Stimulated activated naive CD4-positive, alpha-beta T cell treated with Interleukin-2 at 50 U/mL for 16 hours (primary cell): ENCODE measurements around the gene DNM3.
"Not testable (repeated sequence)": the region's sequence is repeated elsewhere in the genome, so short reads cannot be mapped to it uniquely, and the experiment has no call there.

ENCODE experiments used
- DNase-seq: peaks from one replicate; lab custom pipeline; 2025; lab: John Stamatoyannopoulos, UW

Gene DNM3

DNA sequence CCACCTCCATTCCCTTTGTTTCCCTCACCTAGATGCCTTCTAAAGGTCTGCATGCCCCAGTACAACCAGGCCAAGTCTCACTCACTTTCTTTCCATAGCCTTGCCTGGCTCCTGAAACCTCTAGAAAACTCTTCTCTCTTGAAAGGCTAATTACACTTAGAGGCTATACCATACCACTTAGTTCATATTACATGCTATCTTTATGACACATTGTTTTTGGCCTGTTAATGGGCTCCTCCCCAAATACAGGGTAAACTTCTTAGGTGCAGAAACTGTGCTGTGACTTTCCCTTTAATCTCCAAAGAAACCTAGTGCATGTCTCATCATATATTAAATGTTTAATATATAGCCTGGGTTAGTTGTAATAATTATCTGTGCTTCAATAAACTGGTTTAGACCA lies 522.6 kb downstream of the DNM3 start:
- no peak for DNase-seq

DNA sequence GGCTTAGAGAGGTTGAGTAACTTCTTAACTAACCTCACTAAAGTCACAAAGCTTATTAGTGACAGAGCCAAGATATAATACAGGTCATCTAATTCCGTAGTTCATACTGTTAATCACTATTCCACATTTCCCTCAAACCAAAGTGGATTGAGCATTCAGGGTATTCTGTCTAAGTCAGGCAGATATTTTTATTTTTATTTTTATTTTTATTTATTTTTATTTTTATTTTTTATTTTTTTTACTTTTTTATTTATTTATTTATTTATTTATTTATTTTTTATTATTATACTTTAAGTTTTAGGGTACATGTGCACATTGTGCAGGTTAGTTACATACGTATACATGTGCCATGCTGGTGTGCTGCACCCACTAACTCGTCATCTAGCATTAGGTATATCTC lies 530.3 kb downstream of the DNM3 start:
- not testable (repeated sequence) for DNase-seq

DNA sequence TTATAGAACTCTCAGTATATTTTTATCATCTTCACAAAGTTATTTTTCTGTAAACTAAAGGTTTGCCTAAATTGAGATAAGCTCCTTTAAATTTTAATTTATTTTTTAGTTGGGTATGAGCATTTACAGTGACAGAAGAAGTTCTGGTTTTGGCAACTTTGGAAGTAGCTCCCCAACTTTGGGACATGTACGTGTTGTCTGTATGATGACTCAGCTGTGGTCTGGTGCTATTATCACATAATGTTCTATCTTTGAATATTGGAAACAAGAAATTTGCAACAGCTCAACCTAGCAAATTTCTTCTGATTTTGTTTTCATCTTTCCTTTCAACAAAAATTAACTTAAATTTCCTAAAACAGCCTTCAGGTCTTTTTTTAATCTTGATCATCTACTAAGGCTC lies 532.6 kb downstream of the DNM3 start:
- DNase-seq = no peak

DNA sequence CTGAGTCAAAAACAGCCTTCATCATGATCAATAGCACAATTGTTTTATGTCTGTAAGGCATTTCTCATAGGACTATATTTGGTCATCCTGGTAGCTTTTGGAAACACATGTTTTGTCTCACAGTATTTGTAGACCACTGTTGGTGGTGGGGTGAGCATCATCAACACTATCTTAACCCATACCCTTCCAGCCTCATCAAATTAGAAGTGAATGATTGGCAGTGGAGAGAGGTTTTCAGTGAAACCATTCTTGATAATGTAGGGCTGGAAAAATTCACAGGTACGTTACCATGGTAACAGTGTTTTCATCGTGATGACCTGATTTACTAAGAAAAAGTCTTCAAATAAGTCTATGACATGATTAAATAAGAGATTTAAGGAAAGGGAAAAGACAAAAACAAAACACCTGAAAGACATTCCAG lies 533.9 kb downstream of the DNM3 start:
- DNase-seq = no peak

DNA sequence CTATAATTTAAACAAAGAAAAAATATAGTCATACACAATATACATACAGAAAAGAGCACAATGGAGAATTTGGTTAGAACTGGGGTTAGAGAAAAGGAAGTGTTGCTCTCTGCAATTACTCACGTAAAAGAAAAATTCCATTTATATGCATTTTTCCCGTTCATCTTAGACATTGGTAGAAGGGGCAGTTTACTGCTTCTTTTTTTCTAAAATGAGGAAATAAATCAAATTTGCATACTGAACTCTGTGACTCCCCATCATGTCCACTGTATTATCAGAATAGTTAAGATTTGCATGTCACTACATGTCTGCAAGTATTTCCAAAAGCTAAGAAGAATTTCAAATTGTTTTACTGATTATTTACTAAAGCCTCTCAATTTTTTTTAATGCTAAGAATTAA lies 535.1 kb downstream of the DNM3 start:
- no peak for DNase-seq

DNA sequence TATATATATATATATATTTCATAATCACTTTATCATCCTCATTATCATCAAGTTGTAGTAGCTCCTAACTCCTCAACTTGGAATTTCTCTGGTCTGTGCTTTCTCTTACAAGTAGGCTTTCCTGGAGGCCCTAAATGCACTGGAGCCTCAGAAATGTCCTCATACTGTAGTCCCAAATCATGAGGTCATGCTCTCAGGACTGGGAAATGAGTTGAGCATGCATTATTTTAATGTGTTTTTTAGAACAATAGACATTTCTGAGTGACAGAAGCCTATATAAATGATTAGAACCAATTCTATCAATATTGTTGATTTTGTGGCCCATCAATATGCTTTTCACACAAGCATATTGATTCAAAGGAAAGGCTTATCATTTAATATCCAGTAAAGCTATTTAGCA lies 536.3 kb downstream of the DNM3 start:
- no peak for DNase-seq

- no peak for DNase-seq
Observed at GRCh38 chr1:172378109-172378760, 536.9 kb downstream of the DNM3 start.

DNA sequence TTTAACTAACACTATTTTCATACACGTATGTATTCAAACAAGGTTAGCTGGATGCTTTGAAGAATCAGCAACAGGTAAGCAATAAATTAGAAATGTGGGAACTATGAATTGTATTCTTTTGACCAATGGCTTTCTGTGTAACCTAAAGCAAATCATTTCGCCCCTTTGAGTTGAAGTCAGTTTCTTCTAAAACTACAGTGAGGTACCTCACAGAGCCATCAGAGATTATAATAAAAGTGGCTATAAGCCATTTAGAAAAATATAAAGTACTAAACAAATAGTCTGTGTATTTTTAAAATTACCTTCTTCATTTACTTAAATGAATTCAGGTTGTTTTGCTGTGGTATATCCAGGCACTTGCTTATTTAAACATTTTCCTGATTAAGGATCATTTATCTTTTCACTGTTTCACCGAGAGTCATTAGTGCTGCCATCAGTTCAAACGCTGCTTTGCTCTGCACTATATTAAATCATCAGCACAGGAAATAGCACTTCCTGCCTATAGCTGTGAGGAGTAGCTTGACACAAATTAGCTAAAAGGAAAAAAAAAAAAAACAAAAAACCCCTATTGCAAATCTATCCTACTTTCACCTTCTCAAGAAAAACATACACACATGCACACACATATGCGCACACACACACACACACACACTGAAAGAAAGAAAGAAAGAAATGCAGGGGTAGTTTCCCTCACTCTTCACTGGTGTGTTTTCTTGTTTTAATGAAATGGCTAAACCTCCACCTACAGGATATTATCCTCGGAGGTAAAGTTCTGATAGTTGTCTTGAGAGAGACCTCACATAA lies 539.3 kb downstream of the DNM3 start:
- no peak for DNase-seq

GRCh38 chr1:172381946-172382345 lies 540.6 kb downstream of the DNM3 start:
- no peak for DNase-seq

DNA sequence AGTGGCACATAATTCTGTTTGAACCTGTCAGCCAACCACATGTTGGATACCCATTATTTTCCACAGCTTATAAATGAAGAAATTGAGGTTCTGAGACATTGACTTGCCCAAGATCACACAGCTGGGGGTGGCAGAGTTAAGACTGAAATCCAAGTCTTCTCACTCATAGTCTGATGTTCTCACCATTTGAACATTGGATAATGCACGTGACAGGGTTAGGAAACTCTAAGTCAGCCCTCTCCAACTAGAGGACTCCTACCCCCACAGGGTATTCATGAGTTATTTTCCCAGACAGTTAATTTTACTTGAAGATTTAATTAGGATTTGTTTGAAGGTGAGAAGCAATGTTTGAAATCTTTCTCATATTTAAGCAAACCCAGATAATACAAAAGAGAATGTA lies 541.1 kb downstream of the DNM3 start:
- DNase-seq = no peak

DNA sequence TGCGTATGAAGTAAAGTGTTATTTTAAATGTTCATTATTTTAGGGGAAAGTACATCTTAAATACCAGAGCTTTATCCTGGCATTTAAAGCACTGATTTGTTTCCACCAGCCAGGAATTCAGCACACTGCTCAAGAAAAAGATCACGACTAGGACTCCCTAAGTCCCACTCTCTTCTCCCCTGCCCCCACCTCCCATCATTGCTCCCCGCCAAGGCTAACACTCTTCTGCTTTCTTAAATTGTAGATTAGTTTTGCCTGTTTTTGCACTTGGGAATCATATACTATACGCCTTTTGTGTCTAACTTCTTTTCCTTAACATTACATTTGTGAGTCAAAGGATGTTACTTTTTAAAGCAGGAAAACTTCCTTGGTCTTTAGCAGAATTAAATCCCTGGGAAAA lies 541.7 kb downstream of the DNM3 start:
- no peak for DNase-seq

- DNase-seq = no peak
Observed at GRCh38 chr1:172383536-172383935, 542.2 kb downstream of the DNM3 start.

DNA sequence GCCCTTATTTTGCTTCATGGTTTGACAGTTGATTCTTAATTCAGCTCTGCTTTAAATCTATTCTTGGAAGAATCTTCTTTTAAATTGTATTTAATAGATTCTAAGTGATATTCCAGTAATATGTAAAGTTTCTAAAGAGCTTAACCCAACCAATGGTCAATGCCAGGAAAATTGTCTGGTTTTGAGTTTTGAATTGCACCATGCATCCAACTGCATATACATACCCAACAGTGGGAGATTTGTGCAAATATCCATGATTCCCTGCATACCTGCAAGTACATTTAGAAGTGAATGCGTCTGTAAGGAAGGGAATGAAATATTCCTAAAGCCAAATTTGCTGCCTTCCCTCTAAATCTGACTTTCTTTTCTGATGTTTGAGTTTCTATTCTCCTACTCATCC lies 543.4 kb downstream of the DNM3 start:
- DNase-seq = no peak

GRCh38 chr1:172386046-172386445 lies 544.7 kb downstream of the DNM3 start:
- DNase-seq = no peak

- no peak for DNase-seq
Observed at GRCh38 chr1:172388490-172388889, 547.2 kb downstream of the DNM3 start.

DNA sequence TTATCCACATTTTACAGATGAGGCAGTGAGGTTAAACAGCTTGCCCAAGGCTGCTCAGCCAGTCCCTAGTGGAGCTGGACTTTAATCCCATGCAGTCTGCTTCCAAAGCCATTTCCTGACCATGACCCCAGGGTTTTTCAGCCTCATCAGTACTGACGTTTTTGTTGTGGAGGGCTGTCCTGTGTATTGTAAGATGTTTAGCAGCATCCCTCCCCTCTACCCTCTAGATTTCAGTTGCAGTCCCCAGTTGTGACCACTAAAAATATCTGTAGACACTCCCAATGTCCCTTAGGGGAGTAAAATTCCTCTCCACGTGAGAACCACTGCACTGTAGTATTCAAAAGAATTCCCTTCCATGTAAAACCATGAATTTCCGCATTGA lies 549.0 kb downstream of the DNM3 start:
- DNase-seq = no peak

DNA sequence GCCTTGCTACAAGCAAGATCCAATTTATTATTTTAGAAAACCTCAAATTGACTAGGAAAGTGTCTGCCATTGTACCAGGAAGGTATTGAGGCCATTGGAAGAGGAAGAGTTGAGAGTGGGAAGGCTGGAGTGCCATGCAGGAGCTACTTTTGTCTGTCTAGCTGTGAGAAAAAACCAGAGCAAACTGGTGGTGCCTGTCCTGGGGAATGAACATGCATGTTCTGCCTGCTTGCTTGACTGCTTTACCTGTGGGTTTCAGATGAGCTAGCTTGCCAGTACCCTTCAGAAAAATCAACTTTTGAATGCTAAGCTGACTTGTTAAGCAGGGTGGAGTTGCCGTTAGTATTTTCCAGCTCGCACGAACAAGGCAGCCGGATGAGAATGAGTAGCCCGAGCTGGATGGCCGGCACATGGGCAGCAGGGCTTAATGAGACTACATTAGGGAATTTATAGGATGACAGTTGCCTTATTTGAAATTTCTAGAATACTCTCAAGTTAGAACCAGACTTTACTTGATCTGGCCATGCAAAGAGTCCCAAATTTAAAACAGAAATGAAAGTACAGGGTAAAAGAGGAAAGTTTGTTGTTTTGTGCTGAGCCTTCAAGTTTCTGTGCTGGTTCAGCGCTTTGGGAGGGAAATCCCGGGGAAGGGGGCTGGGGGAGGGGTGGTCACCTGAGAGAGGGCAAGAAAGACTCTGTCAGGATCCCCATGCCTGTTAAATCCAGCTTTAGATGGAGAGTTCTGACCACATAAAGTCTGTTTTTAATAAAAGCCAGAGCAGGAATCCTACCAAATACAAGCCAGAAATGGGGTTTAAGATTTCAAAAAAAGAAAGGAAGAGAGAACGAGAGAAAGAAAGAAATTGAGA lies 549.6 kb downstream of the DNM3 start:
- DNase-seq = no peak

- DNase-seq = no peak
Observed at GRCh38 chr1:172391976-172392375, 550.7 kb downstream of the DNM3 start.

GRCh38 chr1:172393354-172393753 lies 552.1 kb downstream of the DNM3 start:
- DNase-seq = no peak

DNA sequence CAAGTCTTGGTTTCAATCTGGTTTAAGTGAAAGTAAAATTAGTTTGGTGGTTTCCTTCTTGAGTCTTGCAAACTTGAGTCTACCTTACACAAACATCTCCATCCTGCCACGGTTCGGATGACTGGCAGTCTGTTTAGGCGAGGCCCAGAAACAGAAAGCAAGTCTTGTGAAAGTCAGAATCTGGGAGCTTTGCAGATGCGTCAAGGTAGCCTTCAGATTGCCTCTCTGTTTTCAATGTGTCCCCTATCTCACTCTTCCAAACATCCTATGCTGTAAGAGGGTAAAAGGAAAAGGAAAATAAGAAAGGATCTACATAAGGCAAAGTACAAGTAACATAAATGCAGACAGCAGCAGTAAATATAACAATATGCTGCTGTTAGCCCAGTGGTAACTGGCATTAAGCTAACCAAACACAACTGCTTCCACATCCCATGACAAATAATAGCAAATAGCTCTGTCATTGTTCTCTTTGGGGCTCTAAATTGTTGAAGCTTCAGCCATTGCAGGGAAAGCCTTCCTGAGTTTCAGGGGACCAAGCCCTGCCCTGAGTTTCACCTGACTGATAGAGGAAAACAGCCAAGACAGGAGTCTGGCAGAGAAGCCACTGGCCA lies 552.9 kb downstream of the DNM3 start:
- peak; percentile 64 for DNase-seq

- DNase-seq = no peak
Observed at GRCh38 chr1:172394811-172395210, 553.5 kb downstream of the DNM3 start.

DNA sequence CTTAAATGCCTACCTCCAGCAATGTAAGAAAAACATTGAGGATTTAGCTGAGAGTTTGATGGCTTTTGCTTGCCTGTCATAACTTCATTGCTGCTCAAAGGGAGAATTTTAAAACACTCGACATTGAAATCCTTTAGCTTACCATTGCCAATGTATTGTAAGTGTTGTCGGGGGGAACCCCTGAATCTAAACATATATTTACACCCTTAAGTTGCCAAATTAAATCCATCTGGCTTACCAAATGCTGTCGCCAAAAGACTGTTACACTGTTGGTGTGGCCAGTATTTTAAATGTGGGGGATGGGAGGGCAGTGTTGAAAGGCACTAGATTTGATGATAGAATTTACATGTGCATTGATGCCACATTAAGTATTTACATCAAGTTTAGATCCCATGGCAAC lies 554.3 kb downstream of the DNM3 start:
- no peak for DNase-seq
